Measurements from ENCODE around the gene IGSF6.

IGSF6 gene

DNA sequence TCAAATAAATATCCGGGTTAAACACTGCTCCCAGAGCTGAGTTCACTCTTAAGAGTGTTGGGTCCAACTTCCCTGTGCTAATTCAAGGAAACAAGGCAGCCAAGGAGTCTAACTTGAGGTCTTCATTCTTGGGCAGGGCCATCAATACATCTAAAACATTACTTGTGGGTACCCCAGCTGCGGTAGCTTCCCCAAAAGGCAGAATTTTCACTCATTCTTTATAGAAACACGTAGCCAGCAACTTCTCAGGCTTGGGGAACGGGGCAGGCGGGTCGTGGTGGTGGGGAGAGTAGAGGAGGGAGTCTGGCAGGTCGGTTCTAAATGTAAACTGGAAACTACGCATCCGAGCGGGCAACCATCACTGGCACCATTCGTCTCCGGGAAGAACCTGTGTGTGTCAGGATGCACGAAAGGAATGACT, 53.7 kb downstream of the IGSF6 start:
- DNase-seq = no peak

DNA sequence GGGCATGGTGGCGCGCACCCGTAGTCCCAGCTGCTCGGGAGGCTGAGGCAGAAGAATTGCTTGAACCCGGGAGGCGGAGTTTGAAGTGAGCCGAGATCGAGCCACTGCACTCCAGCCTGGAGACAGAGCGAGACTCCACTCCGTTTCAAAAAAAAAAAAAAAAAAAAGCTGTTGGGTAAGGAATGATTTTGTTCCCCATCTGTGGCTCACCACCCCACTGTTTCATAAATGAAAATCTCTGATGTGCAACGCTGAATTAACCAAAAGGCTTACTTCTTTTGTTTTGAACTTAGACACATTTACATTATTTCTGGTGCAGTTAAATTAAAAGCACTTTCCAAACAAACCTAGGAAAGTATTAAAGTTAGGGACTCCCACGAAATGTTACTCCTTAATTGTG, 54.2 kb downstream of the IGSF6 start:
- no peak for DNase-seq

DNA sequence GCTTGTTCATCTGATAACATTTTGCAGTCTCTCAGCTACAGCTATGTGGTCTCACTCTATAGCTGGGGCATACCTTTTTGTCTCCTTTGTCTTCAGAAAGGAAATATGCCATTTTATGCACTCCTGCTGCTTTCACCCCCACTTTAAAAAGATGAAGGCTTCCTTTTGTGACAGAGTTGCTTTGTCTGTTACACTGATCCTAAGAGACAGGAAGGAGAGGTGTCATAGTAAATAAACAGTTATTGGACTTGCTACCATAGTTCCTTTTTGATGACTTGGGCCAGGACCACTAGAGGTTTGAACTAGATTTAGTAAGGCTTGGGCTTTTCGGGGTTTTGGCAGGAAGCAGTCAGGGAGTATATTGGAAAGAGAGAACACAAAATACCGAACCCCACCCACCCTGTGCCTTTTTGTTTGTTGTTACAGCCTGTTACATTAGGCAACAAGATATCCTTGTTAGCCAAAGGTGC, 54.8 kb downstream of the IGSF6 start:
- DNase-seq = no peak

- DNase-seq = no peak
Measured at GRCh38 chr16:21593530-21594289, 58.7 kb downstream of the IGSF6 start.

GRCh38 chr16:21592191-21592590, 60.2 kb downstream of the IGSF6 start:
- DNase-seq = no peak

- DNase-seq = no peak
Measured at GRCh38 chr16:21590796-21591195, 61.6 kb downstream of the IGSF6 start.

- DNase-seq = no peak
Measured at GRCh38 chr16:21590287-21590686, 62.1 kb downstream of the IGSF6 start.

GRCh38 chr16:21589551-21589950, 62.9 kb downstream of the IGSF6 start:
- DNase-seq = no peak
